HEK293 (cell line): Measurements from ENCODE around the gene PDE1C.

Source experiments
- REPIN1 ChIP-seq: fragments of 450-650 bp; formaldehyde crosslinking; IDR thresholded peaks from 2 replicates; pipeline ENCODE4 v1.5.1; 2017; ENCODE audit warnings: missing biosample characterization, missing genetic modification characterization, low read depth
- ZNF248 ChIP-seq: fragments of 450-650 bp; formaldehyde crosslinking; IDR thresholded peaks from 2 replicates; pipeline ENCODE4 v1.5.1; 2017; ENCODE audit warnings: missing biosample characterization, missing genetic modification characterization

DNA sequence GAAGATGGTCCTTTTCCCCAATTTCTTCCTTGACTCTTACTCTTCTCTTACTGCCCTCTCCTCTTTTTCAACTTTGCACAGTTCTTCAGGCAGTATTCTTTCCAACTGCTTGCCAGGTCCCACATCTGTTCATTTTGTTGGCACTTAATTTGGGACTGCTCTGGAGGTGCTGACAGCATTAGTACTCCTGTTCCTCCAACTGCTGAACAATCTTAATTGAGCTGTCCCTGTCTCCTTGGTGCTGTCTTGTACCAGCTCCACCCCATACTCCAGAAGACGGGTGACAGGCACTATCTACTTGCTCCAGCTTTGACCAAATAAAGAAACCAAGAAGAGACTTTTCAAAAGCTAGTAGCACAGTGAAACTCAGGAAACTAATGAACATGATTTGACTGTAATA lies 160.0 kb downstream of the PDE1C start:
- TF ChIP-seq ZNF248 (no peak), REPIN1 (no peak)
